Measurements from ENCODE around the gene DNAH17.

Gene DNAH17

DNA sequence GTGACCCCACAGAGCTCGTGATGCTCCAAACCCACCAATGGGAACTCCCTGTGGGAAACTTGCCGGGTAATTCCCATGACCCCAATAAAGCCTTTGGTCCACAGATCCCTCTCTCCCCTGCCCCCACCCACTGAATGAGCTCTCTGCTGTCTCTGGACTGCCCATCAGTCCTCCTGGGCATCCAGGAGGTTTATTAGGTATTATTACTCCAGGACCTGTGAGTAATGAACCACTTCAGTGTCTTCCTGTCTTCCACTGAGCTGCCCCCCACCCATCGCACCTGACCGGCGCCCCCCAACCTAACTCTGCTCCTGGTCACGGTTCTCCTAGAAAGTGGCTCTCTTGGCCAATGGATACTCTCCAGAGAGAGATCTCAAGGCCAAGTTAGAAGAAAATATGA lies 28.7 kb upstream of the DNAH17 start:
- DNase-seq (ENCODE audit: extremely low spot score, insufficient read length, low read depth) (no peak), FAIRE-seq (no peak)

DNA sequence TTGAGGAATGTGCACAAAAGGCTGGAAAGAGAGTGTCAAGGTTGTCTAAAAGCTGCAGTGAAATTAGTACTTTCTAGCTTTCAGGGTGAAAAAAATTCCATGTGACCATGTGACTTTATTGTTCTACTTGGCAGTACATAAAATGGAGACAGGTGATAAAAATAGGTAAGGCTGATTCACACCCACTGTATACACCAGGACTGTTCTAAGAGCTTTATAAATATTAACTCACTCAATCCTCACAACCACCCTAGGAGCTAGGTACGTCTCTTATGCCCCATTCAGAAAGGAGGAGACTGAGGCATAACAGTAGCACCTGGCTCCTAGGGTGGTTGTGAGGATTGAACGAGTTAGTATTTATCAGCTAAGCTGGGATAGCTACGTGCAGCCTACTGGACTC lies 28.2 kb upstream of the DNAH17 start:
- no peak for FAIRE-seq
- no peak for DNase-seq (ENCODE audit: extremely low spot score, insufficient read length, low read depth)

- no peak for FAIRE-seq
Observed at GRCh38 chr17:78602246-78602645, 25.1 kb upstream of the DNAH17 start.

GRCh38 chr17:78601577-78602190 lies 24.5 kb upstream of the DNAH17 start:
- no peak for DNase-seq (ENCODE audit: extremely low spot score, insufficient read length, low read depth)
- no peak for FAIRE-seq

More at GRCh38 chr17:78602246-78602645, 25.1 kb upstream of the DNAH17 start:
- DNase-seq (ENCODE audit: extremely low spot score, insufficient read length, low read depth): no peak

- FAIRE-seq: no peak
- no peak for DNase-seq (ENCODE audit: extremely low spot score, insufficient read length, low read depth)
Observed at GRCh38 chr17:78600181-78600721, 23.1 kb upstream of the DNAH17 start.

DNA sequence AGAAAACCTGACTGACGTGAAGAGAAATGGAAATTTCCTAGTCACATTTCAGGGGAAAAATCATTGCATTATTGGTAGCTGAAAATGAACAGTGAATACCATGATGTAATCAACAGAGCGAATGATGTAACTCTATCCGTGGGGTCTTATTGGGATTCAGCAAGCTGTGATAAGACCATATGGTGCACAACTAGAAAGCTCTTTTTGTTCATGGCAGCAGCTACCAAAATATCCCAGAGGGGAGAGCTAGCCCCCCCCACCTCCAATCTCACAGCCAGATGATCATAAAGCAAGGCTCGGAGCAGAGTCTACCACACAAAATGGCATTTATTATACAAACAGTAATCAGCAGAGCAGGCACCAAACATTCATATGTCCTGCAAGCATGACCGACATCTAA lies 22.2 kb upstream of the DNAH17 start:
- FAIRE-seq (no peak), DNase-seq (ENCODE audit: extremely low spot score, insufficient read length, low read depth) (no peak)

- no peak for FAIRE-seq
- DNase-seq (ENCODE audit: extremely low spot score, insufficient read length, low read depth): no peak
Observed at GRCh38 chr17:78598013-78598471, 20.8 kb upstream of the DNAH17 start.

DNA sequence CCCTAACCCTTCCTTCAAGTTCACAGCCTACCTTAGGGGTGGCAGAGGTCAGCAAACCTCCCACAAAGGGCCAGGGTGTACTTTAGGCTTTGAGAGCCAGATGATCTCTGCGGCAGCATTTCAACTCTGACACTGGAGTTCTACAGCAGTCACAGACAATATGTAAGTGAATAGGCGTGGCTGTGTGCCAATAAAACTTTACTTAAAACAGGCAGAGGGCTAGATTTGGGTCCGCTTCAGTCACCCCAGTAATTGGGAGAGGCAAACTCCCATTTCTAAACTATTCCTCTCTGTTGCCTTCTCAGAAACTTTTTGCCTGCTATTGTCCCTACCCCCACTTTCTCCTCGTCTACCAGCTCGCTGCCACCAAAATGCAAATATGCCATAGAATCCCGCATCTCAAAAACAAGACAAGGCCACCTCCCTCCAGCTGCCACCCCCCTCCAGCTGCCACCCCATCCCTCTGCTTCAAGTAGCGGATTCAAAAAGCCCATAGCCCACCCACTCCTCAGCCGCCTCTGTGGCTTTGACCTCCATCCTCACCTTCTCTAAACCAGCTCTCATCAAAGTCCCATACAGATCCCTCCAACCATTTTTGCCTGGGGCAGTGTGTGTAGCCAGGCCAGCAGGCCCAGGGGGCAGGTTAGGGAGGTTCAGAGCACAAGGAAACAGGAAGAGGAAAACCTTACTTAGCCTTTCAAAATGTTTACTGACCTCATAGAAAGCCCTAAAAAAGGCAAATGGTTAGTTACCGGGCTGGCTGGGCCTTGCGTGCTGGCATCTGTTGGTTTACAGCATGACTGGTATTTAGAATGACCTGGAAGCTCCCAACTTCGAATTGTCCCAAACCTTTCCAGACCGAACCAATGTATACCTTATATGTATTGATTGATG lies 19.9 kb upstream of the DNAH17 start:
- no peak for DNase-seq (ENCODE audit: extremely low spot score, insufficient read length, low read depth)
- FAIRE-seq: no peak

- DNase-seq (ENCODE audit: extremely low spot score, insufficient read length, low read depth) (no peak), FAIRE-seq (no peak)
Observed at GRCh38 chr17:78595135-78595810, 18.1 kb upstream of the DNAH17 start.

- FAIRE-seq (no peak), DNase-seq (ENCODE audit: extremely low spot score, insufficient read length, low read depth) (no peak)
Observed at GRCh38 chr17:78592991-78593329, 15.8 kb upstream of the DNAH17 start.

GRCh38 chr17:78591263-78591671 lies 14.1 kb upstream of the DNAH17 start:
- FAIRE-seq: no peak

DNA sequence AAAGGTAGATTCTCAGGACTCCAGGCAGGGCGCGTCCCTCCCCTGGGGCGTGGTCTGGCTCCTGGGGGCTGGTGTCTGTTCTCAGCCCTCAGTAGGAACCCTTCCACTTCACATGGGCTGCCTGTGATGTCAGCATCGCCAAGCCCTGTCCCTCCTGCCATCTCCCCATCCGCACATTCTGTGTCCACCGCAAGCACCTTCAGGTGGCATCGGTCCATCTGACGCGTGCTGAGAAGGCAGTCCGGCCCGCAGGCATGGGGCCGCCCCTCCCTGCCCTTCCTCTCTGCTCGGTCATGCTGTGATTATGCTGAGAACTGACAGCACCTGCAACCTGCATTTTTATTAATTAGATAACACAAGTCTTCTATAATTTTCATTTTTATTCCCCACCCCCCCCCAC lies 12.7 kb upstream of the DNAH17 start:
- no peak for FAIRE-seq
- DNase-seq (ENCODE audit: extremely low spot score, insufficient read length, low read depth): no peak

More at GRCh38 chr17:78591263-78591671, 14.1 kb upstream of the DNAH17 start:
- no peak for DNase-seq (ENCODE audit: extremely low spot score, insufficient read length, low read depth)

- no peak for DNase-seq (ENCODE audit: extremely low spot score, insufficient read length, low read depth)
- FAIRE-seq: no peak
Observed at GRCh38 chr17:78589031-78589675, 12.0 kb upstream of the DNAH17 start.

DNA sequence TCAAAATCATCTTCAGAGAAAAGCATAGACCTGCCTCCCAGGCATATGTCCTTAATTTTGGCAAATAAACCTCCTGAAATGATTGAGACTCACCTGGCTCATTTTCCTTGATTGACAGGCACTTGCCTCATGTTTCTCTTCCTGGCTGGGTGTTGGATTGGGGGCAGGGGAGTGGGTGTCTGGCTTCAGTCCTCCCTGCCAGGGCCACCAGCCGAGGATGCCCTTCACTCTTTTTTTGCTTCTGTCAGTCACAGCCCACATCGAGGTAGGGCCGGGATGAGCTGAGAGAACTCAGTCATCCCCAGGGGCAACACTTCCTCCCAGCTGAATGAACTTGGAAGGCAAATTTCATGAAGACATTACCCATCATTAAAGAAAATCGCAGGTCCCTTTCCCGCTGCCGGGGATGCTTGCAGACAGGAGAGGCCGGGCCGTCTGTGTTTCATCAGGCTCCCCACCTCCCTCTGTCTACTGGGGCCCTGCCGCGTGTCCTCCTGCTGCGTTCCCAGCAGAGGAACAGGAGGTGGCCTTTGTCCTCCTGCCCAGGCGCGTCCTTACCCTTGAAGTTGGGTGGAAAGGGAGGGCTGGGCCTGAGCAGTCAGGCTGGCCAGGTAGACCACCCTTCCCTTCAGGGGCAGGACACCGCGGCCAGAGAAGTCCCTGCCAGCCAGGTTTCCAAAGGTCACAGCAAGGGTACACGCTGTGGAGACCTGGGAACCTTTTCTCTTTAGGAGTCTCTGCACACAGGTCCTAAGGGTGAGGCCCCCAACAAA lies 11.2 kb upstream of the DNAH17 start:
- DNase-seq (ENCODE audit: extremely low spot score, insufficient read length, low read depth) (no peak), FAIRE-seq (no peak)

GRCh38 chr17:78585006-78585630 lies 7.9 kb upstream of the DNAH17 start:
- DNase-seq (ENCODE audit: extremely low spot score, insufficient read length, low read depth) (no peak), FAIRE-seq (no peak)

- DNase-seq (ENCODE audit: extremely low spot score, insufficient read length, low read depth): no peak
- FAIRE-seq: peak; percentile 42
Observed at GRCh38 chr17:78583091-78583490, 5.9 kb upstream of the DNAH17 start.

GRCh38 chr17:78581304-78581703 lies 4.1 kb upstream of the DNAH17 start:
- no peak for FAIRE-seq

DNA sequence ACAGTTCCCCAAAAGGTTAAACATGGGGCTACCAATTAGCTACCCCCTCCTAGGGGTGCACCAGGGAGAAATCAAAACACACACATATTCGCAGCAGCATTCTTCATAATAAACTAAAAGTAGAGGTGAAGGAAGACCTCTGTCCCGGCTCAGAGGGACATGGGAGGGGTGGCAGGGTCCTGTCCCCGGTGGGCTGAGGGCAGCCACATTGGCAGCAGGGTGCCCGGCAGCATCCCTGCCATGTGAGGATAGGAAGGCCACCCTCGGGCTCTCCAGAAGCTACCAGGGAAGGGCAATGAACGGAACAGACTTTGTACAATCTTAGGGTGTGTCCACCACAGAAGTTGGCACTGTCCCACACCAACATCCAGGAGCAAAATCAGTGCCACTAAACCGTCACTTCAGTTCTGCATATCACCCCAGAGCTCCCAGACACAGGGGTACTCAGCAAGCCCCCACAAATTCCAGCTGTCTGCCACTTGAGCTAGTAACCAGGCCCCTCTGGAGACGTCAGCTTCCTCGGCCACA lies 3.1 kb upstream of the DNAH17 start:
- FAIRE-seq: no peak

More at GRCh38 chr17:78581304-78581703, 4.1 kb upstream of the DNAH17 start:
- no peak for DNase-seq (ENCODE audit: extremely low spot score, insufficient read length, low read depth)

More for the DNA sequence above, 3.1 kb upstream of the DNAH17 start:
- DNase-seq (ENCODE audit: extremely low spot score, insufficient read length, low read depth): no peak
